Measurements from ENCODE around the gene CLCN6.

- TF ChIP-seq CTCF (IDR thresholded peaks at IDR 0.05) = no peak
- no peak for TF ChIP-seq POLR2A (IDR thresholded peaks at IDR 0.05)
Measured at GRCh38 chr1:11836955-11837766, 31.2 kb downstream of the CLCN6 start.
